GM23248 (cell line): ENCODE data around the gene APBA1.

Experiments
- EZH2 ChIP-seq: fragments of 200-600 bp; sonication (generic); IDR thresholded peaks from 2 replicates; pipeline ENCODE4 v1.6.1; 2018; ENCODE audit warnings: antibody characterized with exemption, mild to moderate bottlenecking; ENCODE audit not compliant: insufficient read depth, poor library complexity, severe bottlenecking
- EZH2phosphoT487 ChIP-seq: fragments of 200-600 bp; sonication (generic); IDR thresholded peaks from 2 replicates; pipeline ENCODE4 v1.6.1; 2018; ENCODE audit warnings: antibody characterized with exemption, moderate library complexity, mild to moderate bottlenecking, low read depth; ENCODE audit not compliant: insufficient read depth

DNA sequence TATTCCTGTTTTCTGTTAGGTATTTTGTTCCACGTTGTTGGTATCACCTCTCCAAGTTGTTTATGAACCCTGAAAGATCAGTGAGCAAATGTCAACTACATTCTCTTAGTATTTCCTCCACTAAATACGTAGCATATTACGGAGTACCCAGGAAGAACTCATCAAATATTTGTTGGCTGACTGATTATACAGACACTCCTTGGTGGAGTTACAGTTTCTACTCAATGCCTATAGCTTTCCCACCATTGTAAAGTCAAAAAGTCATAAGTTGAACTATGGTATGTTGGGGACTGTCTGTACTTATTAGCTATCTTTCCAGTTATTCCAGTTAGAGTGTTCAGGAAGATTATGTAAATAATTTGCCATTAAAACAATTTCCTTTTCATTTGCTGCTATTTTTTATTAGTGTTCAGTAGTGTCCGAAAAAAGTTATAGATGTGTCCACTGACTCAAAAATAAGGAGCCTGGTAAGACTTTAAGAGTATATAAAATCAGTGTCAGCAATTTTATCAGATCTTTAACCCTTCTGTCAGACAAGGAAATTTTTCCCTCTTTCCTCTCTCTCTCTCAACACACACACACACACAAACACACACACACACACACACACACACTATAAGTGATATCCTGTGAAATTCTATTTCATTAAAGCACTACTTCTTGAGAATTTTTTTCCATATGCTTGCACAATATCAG lies 6.8 kb upstream of the APBA1 start:
- TF ChIP-seq EZH2 (no peak), EZH2phosphoT487 (no peak)
